G401 (cell line): ENCODE data around the gene NLRP1. TPM values are rescaled to one million over a fixed set of nuclear protein-coding genes. Genes with fewer than 3 reads are reported as not detected.

Experiments
- total RNA-seq: library from RNA; depleted of rRNA; stranded (reverse); fragments of >200 nt; shearing (Covaris generic); gene quantifications from 2 replicates; pipeline ENCODE4 v1.2.3, GENCODE V29; 2014; rRNA removed

NLRP1 gene
- total RNA-seq, 1 experiment from 2014 or later: 20.4 TPM

Other genes with a start within 250 kb of the NLRP1 start
- gene NUP88, start 164.8 kb downstream of the NLRP1 start, total RNA-seq: 142 and 178 TPM in 2 replicates
- gene RPAIN, start 164.3 kb downstream of the NLRP1 start, total RNA-seq: 61.3 and 65.8 TPM in 2 replicates
- gene C1QBP, start 145.4 kb downstream of the NLRP1 start, total RNA-seq: 733 and 786 TPM in 2 replicates
- gene DHX33, start 115.5 kb downstream of the NLRP1 start, total RNA-seq: 13.4 and 24.7 TPM in 2 replicates
- gene DERL2, start 98.3 kb downstream of the NLRP1 start, total RNA-seq: 21.5 and 22.7 TPM in 2 replicates
- gene MIS12, start 97.9 kb downstream of the NLRP1 start, total RNA-seq: 13.4 and 18.4 TPM in 2 replicates